ENCODE measurements around the gene SPACA6.
A peak's percentile ranks its signal among the peaks of the same experiment; 100 is the strongest.

The SPACA6 gene

DNA sequence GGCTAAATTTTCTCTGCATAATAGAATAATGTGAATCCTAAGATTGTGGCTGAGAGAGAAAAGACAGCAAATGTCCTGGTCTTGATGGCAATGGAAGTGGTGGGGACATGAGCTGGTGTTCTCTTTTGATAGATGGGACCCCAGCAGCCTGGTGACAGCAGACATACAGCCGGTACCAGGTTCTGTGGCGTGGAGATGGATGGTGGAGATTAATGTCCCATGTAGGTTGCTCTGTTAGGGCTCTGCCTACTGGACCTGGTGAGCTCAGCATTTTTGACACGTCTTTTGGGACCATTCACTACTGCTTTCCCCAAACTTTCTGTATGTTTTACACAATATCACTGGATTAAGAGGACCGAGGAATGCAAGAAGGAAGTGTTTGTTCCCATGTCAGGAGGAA, 38.3 kb upstream of the SPACA6 start:
- no peak for TF ChIP-seq CTCF (IDR thresholded peaks at IDR 0.05; ENCODE audit: control insufficient read depth, insufficient read depth, low read depth, low read length, missing control alignments)
- DNase-seq (ENCODE audit: low read depth), result no peak
- H3K4me3 ChIP-seq (ENCODE audit: control insufficient read depth, low read depth, low read length), result no peak overlapping the region

DNA sequence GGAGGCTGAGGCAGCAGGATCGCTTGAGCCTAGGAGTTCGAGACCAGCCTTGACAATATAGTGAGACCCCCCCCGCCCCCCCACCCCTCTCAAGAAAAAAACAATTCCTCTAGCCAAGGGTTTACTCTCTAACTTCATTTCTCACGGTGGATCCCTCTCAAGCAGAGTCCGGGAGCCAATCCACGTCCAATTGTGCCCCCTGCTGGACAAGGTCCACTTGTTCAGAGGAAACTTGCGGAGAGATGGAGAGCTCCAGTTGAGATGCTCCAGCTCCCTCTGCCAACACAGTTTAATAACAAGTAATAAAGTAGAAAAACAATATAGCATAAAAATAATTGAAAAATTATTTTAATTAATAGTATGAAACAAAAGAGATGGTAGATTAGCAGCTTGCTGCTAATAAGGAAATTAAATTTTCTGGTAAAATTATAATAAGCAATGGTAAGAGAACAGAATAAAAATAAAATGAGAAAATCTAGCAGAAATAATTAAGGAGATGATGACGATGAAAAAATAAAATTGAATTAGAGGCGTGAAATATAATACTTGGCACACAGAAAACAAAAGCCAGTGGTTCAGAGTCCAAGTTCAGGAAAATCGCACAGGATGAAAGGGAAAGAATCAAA, 32.0 kb upstream of the SPACA6 start:
- DNase-seq (ENCODE audit: low read depth), result peak; percentile 37
- TF ChIP-seq CTCF (IDR thresholded peaks at IDR 0.05; ENCODE audit: control insufficient read depth, insufficient read depth, low read depth, low read length, missing control alignments), result peak; percentile 74
- no peak overlapping the region for H3K4me3 ChIP-seq (ENCODE audit: control insufficient read depth, low read depth, low read length)

- no peak for TF ChIP-seq CTCF (IDR thresholded peaks at IDR 0.05; ENCODE audit: control insufficient read depth, insufficient read depth, low read depth, low read length, missing control alignments)
- no peak for DNase-seq (ENCODE audit: low read depth)
- no peak overlapping the region for H3K4me3 ChIP-seq (ENCODE audit: control insufficient read depth, low read depth, low read length)
Observed at GRCh38 chr19:51663650-51664049, 29.5 kb upstream of the SPACA6 start.

DNA sequence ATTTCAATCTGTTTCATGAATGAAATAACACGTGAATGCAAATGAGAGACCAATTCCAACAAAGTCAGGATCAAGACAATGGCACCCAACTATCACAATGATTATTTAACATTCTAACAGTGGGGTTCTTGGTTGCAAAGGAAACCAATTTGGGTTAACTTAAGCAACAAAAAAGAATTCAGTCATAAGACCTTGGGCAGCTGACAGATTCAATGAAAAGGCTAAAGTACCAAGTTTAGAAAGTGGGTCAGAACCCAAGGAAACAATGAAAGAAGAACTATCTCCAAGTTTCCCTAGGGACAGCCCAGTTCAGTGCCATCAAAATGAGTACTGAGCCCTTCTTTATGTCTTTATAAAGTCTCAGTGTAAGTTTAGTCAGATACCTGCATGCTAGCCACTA, 29.0 kb upstream of the SPACA6 start:
- DNase-seq (ENCODE audit: low read depth), result no peak
- TF ChIP-seq CTCF (IDR thresholded peaks at IDR 0.05; ENCODE audit: control insufficient read depth, insufficient read depth, low read depth, low read length, missing control alignments), result no peak
- no peak overlapping the region for H3K4me3 ChIP-seq (ENCODE audit: control insufficient read depth, low read depth, low read length)

GRCh38 chr19:51664997-51665396, 28.1 kb upstream of the SPACA6 start:
- no peak for DNase-seq (ENCODE audit: low read depth)
- H3K4me3 ChIP-seq (ENCODE audit: control insufficient read depth, low read depth, low read length), result no peak overlapping the region
- TF ChIP-seq CTCF (IDR thresholded peaks at IDR 0.05; ENCODE audit: control insufficient read depth, insufficient read depth, low read depth, low read length, missing control alignments), result peak; percentile 53

DNA sequence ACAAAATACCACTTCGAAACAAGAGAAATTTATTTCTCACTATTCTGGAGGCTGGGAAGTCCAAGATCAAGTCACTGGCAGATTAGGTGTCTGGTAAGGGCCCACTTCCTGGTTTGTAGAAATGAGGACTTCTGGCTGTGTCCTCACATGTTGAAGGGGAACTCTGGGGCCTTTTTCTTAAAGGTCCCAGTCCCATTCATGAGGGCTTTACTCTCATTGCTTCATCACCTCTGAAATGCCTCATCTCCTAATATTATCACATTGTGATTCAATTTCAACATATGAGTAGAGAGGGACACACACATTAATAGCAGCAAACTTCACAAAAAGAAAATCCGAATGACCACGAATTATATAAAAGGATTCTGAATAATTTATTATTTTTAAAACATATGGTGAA, 24.9 kb upstream of the SPACA6 start:
- DNase-seq (ENCODE audit: low read depth), result no peak
- no peak for TF ChIP-seq CTCF (IDR thresholded peaks at IDR 0.05; ENCODE audit: control insufficient read depth, insufficient read depth, low read depth, low read length, missing control alignments)
- no peak overlapping the region for H3K4me3 ChIP-seq (ENCODE audit: control insufficient read depth, low read depth, low read length)
